HG03025 (cell line): ENCODE results near the gene TESK2.
"Not testable (repeated sequence)": the region's sequence is repeated elsewhere in the genome, so short reads cannot be mapped to it uniquely, and the experiment has no call there.

Experiments used
- ATAC-seq: cut with Tn5 transposase; IDR thresholded peaks from one replicate; pipeline ENCODE4 v1.9.1; 2021; ENCODE audit warnings: mild to moderate bottlenecking, moderate library complexity; ENCODE audit not compliant: unreplicated experiment, low FRiP score

TESK2 gene

DNA sequence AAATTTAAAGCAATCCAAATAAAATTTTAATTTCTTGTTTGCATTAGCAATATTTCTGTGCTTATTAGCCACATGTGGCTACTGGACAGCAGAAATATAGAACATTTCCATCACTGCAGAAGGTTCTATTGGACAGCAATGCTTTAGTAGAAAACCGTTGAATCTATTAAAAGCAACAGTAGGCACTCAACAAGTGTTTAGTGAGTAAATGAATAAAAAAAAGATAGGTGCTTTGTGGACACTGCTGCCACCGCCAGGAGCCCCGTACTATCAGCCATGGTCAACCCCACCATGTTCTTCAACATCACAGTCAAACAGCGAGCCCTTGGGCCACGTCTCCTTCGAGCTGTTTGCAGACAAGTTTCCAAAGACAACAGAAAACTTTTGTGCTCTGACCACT, 76.2 kb downstream of the TESK2 start:
- ATAC-seq, result no peak

DNA sequence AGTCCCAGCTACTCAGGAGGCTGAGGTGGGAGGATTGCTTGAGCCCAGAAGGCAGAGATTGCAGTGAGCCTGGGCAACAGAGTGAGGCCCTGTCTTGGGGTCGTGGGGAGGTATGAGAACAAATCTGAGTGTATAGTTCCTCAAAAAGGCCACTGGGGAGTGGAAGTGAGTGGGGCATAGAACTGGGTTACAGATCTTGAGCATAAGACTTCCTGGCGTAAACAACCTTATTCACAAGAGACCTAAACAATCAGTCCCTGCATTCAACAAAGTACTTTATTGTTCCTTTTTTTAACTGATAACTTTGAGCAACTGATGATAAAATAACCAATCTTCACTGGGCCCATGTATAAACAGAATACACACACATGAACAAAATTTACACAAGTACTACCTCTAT, 78.1 kb downstream of the TESK2 start:
- no peak for ATAC-seq

DNA sequence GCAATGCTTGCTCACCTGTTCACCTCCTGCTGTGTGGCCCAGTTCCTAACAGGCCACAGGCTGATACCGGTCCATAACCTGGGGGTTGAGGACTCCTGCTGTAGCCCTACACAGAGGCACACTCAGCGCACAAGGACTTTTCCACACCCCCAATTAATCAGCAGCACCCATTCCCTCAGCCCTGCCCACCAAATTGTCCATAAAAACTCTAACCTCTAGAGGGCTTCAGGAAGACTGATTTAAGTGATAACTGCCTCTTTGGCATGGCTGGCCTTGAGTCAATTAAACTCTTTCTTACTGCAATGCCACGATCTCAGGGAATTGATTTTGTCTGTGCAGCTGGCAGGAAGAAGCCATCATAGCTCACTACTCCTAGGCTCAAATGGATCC, 79.5 kb downstream of the TESK2 start:
- ATAC-seq, result no peak

DNA sequence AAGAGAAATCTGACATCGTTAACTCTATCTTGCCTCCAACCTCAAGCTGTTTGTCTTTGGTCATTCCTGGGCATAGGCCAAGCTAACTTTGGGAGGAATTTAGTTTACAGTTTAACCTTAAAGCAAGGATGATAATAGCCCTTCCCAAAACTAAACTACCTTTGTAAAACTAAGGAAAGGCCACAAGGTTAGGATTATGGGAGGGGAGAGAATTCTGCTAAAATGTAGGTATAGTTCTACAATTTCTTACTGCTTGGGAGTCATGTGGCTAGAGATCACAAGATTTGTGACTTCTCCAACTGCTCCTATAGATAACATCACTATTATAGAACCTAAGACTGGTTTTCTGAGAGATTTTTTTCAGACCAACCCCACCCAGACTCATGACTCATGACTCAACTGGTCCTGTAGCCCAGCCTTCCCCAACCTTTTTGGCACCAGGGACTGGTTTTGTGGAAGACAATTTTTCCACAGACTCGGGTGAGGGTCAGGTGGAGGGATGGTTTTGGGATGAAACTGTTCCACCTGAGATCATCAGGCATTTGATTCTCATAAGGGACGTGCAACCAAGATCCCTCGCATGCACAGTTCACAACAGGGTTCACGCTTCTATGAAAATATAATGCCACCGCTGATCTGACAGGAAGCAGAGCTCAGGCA, 80.0 kb downstream of the TESK2 start:
- no peak for ATAC-seq

DNA sequence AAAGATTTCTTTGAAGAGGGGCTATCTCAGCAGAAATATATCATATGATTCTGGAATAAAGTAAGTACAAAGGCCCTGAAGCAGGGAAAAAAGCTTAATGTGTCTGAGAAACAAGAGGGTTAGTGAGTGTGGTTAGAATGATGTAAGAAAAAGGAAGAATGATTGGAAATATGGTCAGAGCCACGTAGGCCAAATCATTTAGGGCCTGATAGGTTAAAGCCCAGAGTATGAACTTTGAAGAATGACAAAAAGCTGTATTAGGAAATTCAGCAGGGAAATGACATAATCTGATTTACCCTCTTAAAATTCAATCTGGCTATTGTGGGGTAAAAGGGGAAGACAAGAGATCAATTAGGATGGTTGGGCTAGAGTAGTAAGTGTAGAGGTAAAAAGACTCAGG, 81.7 kb downstream of the TESK2 start:
- no peak for ATAC-seq

DNA sequence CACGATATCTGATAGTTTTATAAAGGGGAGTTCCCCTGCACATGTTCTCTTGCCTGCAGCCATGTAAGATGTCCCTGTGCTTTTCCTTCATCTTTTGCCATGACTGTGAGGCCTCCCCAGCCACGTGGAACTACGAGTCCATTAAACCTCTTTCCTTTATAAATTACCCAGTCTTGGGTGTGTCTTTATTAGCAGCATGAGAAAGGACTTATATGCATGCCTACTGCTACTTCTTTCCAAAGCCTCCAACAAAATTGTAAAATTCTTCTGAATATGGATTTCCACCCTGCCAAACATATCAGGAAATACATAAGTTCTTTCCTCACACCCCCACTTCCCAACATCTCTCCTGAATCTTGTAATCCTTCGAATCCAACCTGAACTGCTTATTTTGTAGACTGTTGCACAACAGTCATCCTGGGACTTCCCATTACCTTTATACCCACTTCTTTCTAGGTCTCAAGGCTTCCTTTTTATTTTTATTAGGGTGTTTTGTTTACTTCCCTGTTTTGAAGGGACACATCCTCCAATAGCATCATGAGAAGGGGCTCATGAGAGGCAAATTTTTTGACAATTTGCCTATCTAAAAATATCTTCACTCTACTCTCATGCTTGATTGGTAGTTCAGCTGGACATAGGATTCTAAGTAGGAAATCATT, 83.2 kb downstream of the TESK2 start:
- ATAC-seq, result no peak

DNA sequence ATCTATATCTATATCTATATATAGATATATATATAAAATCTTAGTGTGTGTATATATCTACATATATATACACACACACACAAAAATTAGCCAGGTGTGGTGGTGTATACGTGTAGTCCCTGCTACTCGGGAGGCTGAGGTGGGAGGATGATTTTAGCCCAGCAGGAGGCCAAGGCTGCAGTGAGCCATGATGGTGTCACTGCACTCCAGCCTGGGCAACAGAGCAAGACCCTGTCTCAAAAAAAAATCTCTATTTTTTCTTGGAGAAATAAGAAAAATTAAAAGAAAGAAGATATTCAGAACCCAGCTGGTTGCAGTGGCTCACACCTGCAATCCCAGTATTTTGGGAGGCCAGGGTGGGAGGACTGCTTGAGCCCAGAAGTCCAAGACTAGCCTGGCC, 85.3 kb downstream of the TESK2 start:
- ATAC-seq, result no peak

DNA sequence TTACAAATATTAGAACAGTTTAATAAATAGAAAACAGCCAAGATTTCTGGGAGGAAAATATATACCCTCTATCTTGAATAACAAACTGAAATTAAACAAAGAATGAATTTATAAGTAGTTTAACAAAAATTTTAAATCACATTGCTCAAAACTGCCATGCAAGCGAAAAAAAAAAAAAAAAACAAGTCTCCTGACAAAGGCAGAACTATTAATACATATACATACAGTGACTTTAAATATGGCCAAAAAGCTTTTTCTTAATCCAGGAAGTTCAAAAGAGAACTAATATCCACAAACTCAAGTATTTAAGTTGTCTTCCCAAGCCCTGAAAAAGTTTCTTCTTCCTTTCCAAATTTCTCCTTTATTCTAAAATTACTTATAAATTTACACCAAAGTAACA, 87.2 kb downstream of the TESK2 start:
- no peak for ATAC-seq

DNA sequence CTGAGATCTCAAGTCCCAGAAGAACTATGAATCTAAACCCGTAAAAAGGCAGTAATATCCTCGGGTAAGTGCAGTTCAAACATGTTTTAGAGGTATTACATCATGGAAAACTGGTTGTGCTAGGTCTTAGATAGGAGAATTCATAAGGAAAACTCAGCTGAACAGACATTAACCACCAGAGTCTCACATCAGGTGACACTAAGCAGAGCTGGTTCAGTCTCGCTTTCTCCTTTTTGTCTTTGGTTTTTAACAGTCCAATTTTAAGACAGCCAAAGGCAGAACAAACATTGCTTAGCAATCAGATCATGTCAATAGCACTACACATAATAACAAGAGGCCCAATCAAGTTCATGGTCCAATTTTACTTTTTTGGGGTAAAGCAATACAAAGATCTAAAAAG, 87.7 kb downstream of the TESK2 start:
- no peak for ATAC-seq

DNA sequence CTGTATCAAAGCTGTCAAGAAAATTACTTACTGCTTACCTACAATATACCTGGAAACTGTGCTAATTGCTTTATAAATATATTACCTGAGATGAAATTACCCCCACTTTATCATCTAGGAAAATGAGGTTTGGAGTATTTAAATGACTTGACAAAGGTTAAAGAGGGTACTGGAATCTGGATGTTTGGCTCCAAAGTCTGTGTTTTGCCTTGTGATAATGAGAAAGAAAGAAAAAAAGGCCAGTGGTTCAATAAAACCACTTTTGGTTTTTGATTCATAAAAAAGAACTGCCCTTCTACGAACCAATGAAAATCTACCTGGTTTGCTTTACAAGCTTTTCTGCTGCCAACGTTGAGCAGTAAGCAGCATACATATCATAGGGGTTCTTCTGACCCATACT, 89.4 kb downstream of the TESK2 start:
- no peak for ATAC-seq

DNA sequence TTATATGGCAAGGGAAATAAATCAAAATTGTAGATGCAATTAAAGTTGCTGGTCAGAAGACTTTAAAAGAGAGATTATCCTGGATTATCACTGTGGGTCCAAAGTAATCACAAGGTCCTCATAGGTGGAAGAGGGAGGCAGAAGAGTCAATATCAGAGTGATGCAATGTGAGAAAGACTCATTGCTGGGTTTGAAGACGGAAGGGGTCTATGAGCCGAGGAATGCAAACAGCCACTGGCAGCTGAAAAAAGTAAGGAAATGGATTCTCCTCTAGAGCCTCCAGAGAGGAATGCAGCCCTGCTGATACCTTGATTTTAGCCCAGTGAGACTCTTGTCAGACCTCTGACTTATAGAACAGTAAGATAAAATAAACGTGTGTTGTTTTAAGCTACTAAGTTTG, 90.9 kb downstream of the TESK2 start:
- no peak for ATAC-seq

DNA sequence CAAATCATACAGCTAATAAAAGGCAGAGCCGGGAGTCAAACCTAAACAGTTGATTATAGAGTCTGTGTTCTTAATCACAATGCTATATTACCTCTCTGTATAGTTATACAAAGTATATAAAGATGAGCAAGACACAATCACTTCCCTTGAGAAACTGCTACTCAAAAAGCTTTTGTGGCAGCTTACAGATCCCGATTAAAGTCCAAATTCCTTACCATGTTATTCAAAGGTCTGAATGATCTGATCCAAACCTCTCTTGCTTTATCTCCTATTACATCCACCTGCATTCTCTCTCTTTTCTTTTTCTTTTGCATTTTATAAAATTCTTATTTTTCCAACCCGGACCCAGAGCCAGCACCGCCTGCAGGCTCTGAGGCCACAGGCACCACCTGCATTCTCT, 93.7 kb downstream of the TESK2 start:
- ATAC-seq, result no peak

DNA sequence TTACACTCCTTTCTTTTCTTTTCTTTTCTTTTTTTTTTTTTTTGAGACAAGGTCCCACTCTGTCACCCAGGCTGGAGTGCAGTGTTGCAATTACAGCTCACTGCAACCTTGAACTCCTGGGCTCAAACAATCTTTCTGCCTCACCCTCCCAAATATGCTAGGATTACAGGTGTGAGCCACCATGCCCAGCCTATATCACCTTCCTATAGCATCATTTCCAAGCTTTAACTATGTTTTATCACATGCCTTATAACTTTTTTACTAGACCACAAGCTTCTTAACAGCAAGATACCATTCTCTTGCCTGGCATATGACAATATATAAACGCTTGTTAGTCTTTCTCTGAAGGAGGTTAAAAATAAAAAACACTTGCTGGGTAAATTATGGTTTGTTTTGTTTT, 95.4 kb downstream of the TESK2 start:
- no peak for ATAC-seq

DNA sequence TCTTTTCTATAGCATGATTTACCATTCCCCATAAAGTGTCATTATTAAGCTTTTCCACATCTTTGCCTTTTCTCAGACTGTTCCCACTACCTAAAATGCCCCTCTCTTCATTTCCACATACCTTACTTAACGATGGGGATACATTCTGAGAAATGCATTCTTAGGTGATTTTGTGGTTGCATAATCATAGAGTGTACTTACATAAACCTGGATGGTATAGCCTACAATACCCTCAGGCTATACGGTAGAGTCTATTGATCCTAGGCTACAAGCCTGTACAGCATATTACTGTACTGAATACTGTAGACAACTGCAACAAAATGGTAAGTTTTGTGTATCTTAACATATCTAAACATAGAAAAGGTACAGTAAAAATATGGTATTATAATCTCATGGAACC, 95.9 kb downstream of the TESK2 start:
- ATAC-seq, result no peak

DNA sequence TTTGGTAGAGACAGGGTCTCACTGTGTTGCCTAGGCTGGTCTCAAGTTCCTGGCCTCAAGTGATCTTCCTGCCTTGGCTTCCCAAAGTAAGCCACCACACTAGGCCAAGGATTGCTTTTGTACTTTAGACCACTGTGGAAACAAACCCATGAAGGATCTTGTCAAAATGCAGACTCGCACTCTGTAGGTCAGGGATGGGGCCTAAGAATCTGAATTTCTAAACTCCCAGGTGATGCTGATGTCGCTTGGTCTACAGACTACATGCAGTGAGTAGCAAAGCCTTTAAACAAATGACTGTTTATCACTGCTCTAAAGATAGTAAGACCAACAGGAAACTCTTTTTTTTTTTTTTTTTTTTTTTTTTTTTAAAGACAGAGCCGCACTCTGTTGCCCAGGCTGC, 96.6 kb downstream of the TESK2 start:
- peak; percentile 60 for ATAC-seq

DNA sequence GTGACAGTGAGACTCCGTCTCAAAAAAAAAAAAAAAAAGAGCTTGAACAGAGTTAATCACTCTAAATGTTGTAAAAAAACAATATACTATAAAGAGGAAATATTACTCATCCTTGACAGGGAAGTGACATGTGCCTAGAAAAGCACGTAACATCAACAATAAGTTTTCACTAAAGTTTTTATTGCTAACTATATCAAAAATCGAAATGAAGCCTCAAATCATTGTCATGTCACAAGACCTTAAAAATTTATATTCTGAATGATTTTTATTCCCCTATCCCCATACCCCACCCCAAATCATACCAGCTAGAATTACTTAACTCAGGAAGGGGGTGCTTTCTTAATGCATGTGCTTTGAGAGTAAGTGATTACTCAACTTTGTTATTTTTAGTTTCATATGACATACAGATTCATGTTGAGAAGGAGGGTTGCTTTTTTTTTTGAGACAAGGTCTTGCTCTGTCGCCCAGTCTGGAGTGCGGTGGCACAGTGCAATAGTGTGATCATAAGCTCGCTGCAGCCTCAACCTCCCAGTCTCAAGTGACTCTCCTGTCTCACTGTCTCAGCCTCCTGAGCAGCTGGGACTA, 97.2 kb downstream of the TESK2 start:
- ATAC-seq, result peak; percentile 63

DNA sequence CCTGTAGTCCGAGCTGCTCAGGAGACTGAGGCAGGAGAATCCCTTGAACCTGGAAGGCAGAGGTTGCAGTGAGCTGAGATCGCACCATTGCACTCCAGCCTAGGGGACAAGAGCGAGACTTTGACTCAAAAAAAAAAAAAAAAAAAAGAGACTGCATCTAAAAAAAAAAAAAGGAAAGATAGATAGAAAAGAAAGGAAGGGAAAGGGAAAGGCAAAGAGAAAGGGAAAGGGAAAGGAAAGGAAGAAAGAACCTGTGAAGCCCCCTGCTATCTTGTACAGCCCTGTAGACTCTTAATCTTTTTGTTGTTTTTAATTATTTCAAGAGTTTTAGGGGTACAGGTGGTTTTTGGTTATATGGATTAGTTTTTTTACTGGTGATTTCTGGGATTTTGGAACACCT, 104.7 kb downstream of the TESK2 start:
- no peak for ATAC-seq

DNA sequence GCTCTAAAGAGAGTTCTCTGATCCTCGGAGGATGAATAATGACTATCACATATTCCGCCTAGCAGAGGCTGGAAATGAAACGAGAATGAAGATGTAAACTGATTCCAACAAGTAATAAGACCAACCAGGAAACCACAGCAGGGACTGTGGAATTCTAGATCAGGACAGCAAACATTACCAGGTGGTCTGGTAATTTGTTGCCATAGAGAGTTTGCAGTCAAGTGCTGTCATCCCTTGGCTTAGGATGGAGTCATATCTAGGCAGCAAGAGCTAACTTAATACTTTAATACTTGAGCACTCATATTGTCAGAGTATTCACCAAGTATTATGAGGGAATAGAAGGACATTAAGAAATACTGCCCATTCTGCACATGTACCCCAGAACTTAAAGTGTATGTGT, 105.7 kb downstream of the TESK2 start:
- no peak for ATAC-seq

DNA sequence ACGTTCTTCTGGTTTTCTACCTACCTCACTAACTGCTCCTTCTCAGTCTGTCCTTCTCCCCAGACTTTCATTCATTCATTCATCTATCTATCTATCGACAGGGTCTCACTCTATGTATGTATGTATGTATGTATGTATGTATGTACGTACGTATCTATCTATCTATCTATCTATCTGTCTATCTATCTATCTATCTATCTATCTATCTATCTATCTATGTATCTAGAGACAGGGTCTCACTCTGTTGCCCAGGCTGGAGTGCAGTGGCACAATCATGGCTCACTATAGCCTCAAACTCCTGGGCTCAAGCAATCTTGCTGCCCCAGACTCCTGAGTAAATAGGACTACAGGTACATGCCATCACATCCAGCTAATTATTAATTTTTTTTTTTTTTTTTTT, 106.8 kb downstream of the TESK2 start:
- ATAC-seq, result not testable (repeated sequence)

DNA sequence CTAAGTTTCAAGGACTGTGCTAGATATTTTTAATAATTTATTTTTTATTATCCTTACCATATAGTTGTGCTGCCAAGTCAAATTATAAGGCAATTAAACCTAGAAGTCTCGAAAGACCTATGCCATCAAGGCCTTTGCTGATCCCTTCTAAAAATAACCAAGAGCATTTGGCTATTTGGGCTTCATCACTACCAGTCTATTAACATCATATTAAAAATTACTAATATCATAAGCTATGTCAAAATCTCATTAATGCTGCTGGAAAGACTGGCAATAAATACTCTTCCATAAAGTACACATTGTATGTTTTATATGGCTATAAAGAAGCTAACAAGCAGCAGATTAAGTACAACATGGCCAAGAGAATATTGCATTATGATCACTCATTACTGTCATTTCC, 107.8 kb downstream of the TESK2 start:
- no peak for ATAC-seq

DNA sequence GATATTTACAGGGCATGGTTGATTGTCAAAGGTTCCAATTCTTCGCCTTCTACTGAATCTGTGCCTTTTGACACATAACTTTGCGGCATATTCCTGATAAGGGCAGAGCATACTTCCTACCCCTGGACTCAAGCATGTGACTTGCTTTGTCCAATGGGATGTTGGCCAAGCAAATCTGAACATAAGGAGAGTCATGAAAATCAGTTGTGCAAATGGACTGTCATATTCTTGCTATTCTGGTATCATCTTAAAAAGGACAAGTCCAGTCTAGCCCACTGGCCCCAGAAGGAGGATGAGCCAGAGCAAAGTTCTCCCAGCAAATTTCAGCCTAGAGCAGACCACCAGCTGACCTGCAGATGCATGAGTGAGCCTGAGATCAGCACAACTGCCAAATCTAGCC, 109.7 kb downstream of the TESK2 start:
- ATAC-seq, result no peak

DNA sequence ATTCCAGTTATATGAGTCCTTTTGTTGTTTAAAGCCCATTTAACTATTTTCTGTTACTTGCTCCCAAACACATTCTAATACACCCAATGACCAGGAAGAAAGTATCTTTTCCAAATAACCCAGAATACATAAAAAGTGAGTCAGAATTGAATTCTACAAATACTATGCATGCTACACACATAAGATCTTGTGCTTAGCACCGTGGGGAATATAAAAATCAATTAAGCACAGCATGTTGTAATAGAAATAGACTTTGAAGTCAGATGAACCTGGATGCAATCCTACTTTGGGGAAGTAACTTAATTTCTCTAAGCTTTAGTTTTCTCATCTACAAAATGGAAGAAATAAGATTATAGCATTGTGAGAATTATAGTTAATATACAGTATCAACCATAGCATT, 110.2 kb downstream of the TESK2 start:
- ATAC-seq, result no peak
